PC-3 (cell line): ENCODE data around the gene C4orf17.

Source experiments
- EZH2phosphoT487 ChIP-seq: fragments of 300-600 bp; sonication (generic); IDR thresholded peaks from 2 replicates; pipeline ENCODE4 v1.6.1; 2018; ENCODE audit warnings: mild to moderate bottlenecking, antibody characterized with exemption, low read length, borderline replicate concordance
- TF ChIP-seq, protein P1 (sequence below): fragments of 300-600 bp; sonication (generic); conservative IDR thresholded peaks from 2 replicates; pipeline ENCODE4 v1.5.1; 2017; ENCODE audit warnings: antibody characterized with exemption, low read depth, mild to moderate bottlenecking, low read length

DNA sequence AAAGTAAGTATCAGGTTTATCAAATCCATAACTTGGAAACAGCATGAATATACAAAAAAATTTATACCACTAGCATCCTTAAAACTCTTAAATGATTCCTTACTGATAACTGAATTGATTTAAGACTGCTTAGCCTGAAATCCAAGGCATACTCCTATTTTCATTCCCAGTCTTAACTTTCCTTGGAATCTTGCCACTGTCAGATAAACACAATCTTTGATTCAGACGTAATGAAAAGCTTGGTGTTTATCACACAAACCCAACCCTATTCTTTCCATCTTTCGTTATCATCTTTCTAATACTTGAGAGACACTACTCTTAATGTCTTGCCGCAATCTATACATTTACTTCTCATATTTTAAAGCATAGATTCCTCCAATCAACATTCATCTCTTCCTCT is 19.1 kb downstream of the C4orf17 start:
- TF ChIP-seq, protein P1, sequence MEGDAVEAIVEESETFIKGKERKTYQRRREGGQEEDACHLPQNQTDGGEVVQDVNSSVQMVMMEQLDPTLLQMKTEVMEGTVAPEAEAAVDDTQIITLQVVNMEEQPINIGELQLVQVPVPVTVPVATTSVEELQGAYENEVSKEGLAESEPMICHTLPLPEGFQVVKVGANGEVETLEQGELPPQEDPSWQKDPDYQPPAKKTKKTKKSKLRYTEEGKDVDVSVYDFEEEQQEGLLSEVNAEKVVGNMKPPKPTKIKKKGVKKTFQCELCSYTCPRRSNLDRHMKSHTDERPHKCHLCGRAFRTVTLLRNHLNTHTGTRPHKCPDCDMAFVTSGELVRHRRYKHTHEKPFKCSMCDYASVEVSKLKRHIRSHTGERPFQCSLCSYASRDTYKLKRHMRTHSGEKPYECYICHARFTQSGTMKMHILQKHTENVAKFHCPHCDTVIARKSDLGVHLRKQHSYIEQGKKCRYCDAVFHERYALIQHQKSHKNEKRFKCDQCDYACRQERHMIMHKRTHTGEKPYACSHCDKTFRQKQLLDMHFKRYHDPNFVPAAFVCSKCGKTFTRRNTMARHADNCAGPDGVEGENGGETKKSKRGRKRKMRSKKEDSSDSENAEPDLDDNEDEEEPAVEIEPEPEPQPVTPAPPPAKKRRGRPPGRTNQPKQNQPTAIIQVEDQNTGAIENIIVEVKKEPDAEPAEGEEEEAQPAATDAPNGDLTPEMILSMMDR, result no peak
- TF ChIP-seq EZH2phosphoT487, result no peak
